Panc1 (cell line): ENCODE measurements around the gene ACACA. TPM values are rescaled to one million over a fixed set of nuclear protein-coding genes. Genes with fewer than 3 reads are reported as not detected.

Experiments used
- ATAC-seq: fragments of 200-7000 bp; cut with Tn5 transposase; 2 replicates; pipeline ENCODE4 v1.9.1; 2020; ENCODE audit warnings: mild to moderate bottlenecking, moderate library complexity
- BruUV-seq: library from RNA; stranded (reverse); fragments of 400-500 nt; replicated peaks from 2 replicates; lab custom pipeline; 2021; lab: Mats Ljungman, UMichigan
- CTCF ChIA-PET: fragments of 300-600 bp; sonication (Branson Sonifier 250); formaldehyde crosslinking; loops from one replicate; lab custom pipeline; 2022; ENCODE audit warnings: antibody characterized with exemption; lab: Charles Lee
- POLR2A ChIA-PET: fragments of 300-600 bp; sonication (Branson Sonifier 250); formaldehyde crosslinking; loops from one replicate; lab custom pipeline; 2022; ENCODE audit warnings: antibody characterized with exemption; lab: Charles Lee
- DNase-seq: peaks from one replicate; pipeline ENCODE4 v3.0.0-alpha.2; 2010; ENCODE audit warnings: low read depth, low spot score
- H3K27ac ChIP-seq: 2 replicates; pipeline ENCODE4 v1.5.1; 2011; ENCODE audit warnings: mild to moderate bottlenecking, low read length, inconsistent platforms
- H3K27me3 ChIP-seq: fragments of 200-500 bp; sonication (Bioruptor generic); 2 replicates; pipeline ENCODE4 v1.6.0; 2014; ENCODE audit warnings: low read length, inconsistent platforms; ENCODE audit not compliant: control insufficient read depth, insufficient read depth
- H3K36me3 ChIP-seq: fragments of 200-500 bp; sonication (Bioruptor generic); 2 replicates; pipeline ENCODE4 v1.5.1; 2014; ENCODE audit warnings: inconsistent platforms, mild to moderate bottlenecking, low read length, moderate library complexity; ENCODE audit not compliant: control insufficient read depth, insufficient read depth
- H3K4me1 ChIP-seq: 2 replicates; pipeline ENCODE4 v1.5.1; 2011; ENCODE audit warnings: inconsistent platforms, mild to moderate bottlenecking, low read length, moderate library complexity; ENCODE audit not compliant: control insufficient read depth, insufficient read depth
- H3K4me3 ChIP-seq, 2 experiments: 2 replicates each; pipeline ENCODE4 v1.5.1; 2011 to 2012; ENCODE audit warnings: low read depth in 2 of 2, low read length in 2 of 2, mild to moderate bottlenecking in 2 of 2, inconsistent platforms in 1 of 2, moderate library complexity in 1 of 2
- H3K9me3 ChIP-seq: fragments of 200-500 bp; sonication (Bioruptor generic); 2 replicates; pipeline ENCODE4 v1.5.1; 2014; ENCODE audit warnings: low read depth, mild to moderate bottlenecking, inconsistent platforms, low read length, moderate library complexity; ENCODE audit not compliant: control insufficient read depth, insufficient read depth
- POLR2AphosphoS5 ChIP-seq: IDR thresholded peaks from 2 replicates; pipeline ENCODE4 v1.6.1; 2012; ENCODE audit warnings: mild to moderate bottlenecking, low read depth, low read length, moderate library complexity
- REST ChIP-seq, 2 experiments: IDR thresholded peaks; 2 replicates each; pipeline ENCODE4 v1.6.1; 2011 to 2012; ENCODE audit warnings: low read depth in 2 of 2, control low read depth in 1 of 2, low read length in 1 of 2, mild to moderate bottlenecking in 1 of 2, moderate library complexity in 1 of 2; ENCODE audit not compliant: insufficient read depth in 1 of 2
- SIN3A ChIP-seq: IDR thresholded peaks from 2 replicates; pipeline ENCODE4 v1.6.1; 2012; ENCODE audit warnings: low read depth, mild to moderate bottlenecking, low read length, moderate library complexity, borderline replicate concordance; ENCODE audit not compliant: insufficient read depth
- TCF7L2 ChIP-seq: IDR thresholded peaks from 2 replicates; pipeline ENCODE4 v1.6.1; 2011; ENCODE audit warnings: mild to moderate bottlenecking, low read depth, low read length, inconsistent platforms
- in situ Hi-C: cut with HindIII; loops from 2 replicates; pipeline ENCODE4 v1.10.0; 2016; ENCODE audit warnings: low sequenced_read_pairs, low pct_unique_long_range_greater_than_20kb
- intact Hi-C: fragments of 100-400 bp; cut with micrococcal nuclease; formaldehyde crosslinking; loops from one replicate; pipeline ENCODE4 v1.10.0; 2022; ENCODE audit not compliant: unreplicated experiment
- total RNA-seq: library from RNA; stranded (reverse); gene quantifications from one replicate; pipeline ENCODE4 v1.2.1, GENCODE V29; 2021; ENCODE audit not compliant: unreplicated experiment
- TF ChIP-seq, protein P1 (sequence below): fragments of 450-650 bp; IDR thresholded peaks from 2 replicates; pipeline ENCODE4 v1.5.1; 2017; ENCODE audit warnings: mild to moderate bottlenecking

The ACACA gene
- total RNA-seq, 1 experiment from 2014 or later = 131 TPM

GRCh38 chr17:37086948-37087347 is 319.7 kb downstream of the ACACA start:
- DNase-seq = no peak
- no peak for TF ChIP-seq SIN3A
- no peaks in the 10 kb centered on the region for H3K27me3 ChIP-seq

DNA sequence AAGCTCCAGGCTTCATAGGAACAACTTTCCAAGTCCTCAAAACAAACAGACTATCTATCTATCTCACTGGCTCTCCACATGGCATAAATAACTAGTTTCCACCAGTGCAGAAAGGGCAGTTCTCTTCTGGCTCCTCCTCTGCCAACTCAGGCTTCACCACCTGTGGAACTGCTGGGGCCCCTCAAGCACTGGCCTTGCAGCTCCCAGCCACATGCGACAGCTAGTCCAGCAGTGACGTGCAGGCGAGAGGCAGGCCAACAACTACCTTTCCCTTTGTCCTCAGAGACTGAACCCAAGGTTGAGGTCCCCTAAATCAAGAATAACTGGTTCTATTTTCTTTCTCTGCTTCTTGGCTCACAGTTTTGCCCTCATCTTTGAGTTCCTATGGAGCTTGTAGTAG is 320.3 kb downstream of the ACACA start:
- ATAC-seq (no peak), DNase-seq (no peak)
- POLR2A ChIA-PET = no interaction called here
- Histone ChIP-seq H3K27me3 (no peaks in the 10 kb centered on the region), H3K36me3 (peaks cover 7% of the 10 kb centered on the region), H3K27ac (no peak overlapping the region), H3K4me1 (no peaks in the 10 kb centered on the region), H3K9me3 (no peaks in the 10 kb centered on the region), H3K4me3 (no peak overlapping the region)
- in situ Hi-C loops = no loop called here
- intact Hi-C loops = no loop called here
- TF ChIP-seq POLR2AphosphoS5 = no peak
- TF ChIP-seq REST (IDR thresholded peaks at IDR 0.05; ENCODE audit: insufficient read depth in 1 of 2, low read depth in 2 of 2, low read length in 1 of 2) = no peak
- no peak for TF ChIP-seq SIN3A
- TF ChIP-seq, protein P1, sequence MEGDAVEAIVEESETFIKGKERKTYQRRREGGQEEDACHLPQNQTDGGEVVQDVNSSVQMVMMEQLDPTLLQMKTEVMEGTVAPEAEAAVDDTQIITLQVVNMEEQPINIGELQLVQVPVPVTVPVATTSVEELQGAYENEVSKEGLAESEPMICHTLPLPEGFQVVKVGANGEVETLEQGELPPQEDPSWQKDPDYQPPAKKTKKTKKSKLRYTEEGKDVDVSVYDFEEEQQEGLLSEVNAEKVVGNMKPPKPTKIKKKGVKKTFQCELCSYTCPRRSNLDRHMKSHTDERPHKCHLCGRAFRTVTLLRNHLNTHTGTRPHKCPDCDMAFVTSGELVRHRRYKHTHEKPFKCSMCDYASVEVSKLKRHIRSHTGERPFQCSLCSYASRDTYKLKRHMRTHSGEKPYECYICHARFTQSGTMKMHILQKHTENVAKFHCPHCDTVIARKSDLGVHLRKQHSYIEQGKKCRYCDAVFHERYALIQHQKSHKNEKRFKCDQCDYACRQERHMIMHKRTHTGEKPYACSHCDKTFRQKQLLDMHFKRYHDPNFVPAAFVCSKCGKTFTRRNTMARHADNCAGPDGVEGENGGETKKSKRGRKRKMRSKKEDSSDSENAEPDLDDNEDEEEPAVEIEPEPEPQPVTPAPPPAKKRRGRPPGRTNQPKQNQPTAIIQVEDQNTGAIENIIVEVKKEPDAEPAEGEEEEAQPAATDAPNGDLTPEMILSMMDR = no peak
- TF ChIP-seq TCF7L2 = no peak
- CTCF ChIA-PET = no interaction called here
- no TSS peak for BruUV-seq

More at GRCh38 chr17:37086948-37087347, 319.7 kb downstream of the ACACA start:
- in situ Hi-C loops (no loop called here), intact Hi-C loops (no loop called here)
- Histone ChIP-seq H3K27ac (no peak overlapping the region), H3K4me1 (no peaks in the 10 kb centered on the region), H3K4me3 (no peak overlapping the region), H3K9me3 (no peaks in the 10 kb centered on the region), H3K36me3 (peaks cover 7% of the 10 kb centered on the region)
- BruUV-seq = no TSS peak
- POLR2A ChIA-PET = no interaction called here
- CTCF ChIA-PET = no interaction called here
- no peak for ATAC-seq

- intact Hi-C loops (no loop called here), in situ Hi-C loops (no loop called here)
- ChIA-PET POLR2A (no interaction called here), CTCF (no interaction called here)
- Histone ChIP-seq H3K4me3 (no peak overlapping the region), H3K9me3 (no peaks in the 10 kb centered on the region), H3K27ac (no peak overlapping the region), H3K27me3 (no peaks in the 10 kb centered on the region), H3K4me1 (no peaks in the 10 kb centered on the region), H3K36me3 (peaks cover 5% of the 10 kb centered on the region)
- no TSS peak for BruUV-seq
- DNase-seq (no peak), ATAC-seq (no peak)
- TF ChIP-seq POLR2AphosphoS5 = no peak
- no peak for TF ChIP-seq TCF7L2
- TF ChIP-seq REST (IDR thresholded peaks at IDR 0.05; ENCODE audit: insufficient read depth in 1 of 2, low read depth in 2 of 2, low read length in 1 of 2) = no peak
- TF ChIP-seq, protein P1 = no peak
- TF ChIP-seq SIN3A = no peak
Measured at GRCh38 chr17:37084372-37084771, 322.3 kb downstream of the ACACA start.
